OCI-LY3 (cell line): ENCODE measurements around the gene MGST2.

ENCODE experiments used
- EZH2phosphoT487 ChIP-seq: fragments of 200-600 bp; shearing (Covaris generic); IDR thresholded peaks from 2 replicates; pipeline ENCODE4 v1.6.1; 2018; ENCODE audit warnings: antibody characterized with exemption, mixed run types, low read depth
- TF ChIP-seq, protein P1 (sequence below): fragments of 200-600, 300-600 bp; sonication (generic); IDR thresholded peaks from 2 replicates; pipeline ENCODE4 v1.5.1; 2014; ENCODE audit warnings: antibody characterized with exemption, low read length, low read depth

DNA sequence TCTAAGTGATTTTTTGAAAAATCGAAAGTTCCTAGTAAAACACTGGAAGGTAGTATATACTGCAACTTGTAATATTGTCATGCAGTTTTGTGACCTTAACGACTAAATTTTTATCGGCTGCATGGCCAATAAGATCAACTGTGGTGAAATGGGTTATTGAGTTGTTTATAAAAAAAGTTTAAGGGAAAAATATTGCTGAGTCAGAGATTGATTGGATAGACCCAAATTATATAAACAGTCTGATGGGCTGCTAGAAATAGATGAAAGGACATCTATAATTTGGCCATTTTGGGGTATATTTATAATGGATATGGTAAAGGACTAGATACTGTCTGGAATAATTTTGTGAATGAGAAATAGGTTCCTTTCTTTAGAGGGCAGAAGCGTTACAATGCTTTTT lies 56.2 kb downstream of the MGST2 start:
- TF ChIP-seq EZH2phosphoT487 = no peak
- TF ChIP-seq, protein P1, sequence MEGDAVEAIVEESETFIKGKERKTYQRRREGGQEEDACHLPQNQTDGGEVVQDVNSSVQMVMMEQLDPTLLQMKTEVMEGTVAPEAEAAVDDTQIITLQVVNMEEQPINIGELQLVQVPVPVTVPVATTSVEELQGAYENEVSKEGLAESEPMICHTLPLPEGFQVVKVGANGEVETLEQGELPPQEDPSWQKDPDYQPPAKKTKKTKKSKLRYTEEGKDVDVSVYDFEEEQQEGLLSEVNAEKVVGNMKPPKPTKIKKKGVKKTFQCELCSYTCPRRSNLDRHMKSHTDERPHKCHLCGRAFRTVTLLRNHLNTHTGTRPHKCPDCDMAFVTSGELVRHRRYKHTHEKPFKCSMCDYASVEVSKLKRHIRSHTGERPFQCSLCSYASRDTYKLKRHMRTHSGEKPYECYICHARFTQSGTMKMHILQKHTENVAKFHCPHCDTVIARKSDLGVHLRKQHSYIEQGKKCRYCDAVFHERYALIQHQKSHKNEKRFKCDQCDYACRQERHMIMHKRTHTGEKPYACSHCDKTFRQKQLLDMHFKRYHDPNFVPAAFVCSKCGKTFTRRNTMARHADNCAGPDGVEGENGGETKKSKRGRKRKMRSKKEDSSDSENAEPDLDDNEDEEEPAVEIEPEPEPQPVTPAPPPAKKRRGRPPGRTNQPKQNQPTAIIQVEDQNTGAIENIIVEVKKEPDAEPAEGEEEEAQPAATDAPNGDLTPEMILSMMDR = no peak
